B cell (primary cell): ENCODE data around the gene MYH14.

Experiments
- EZH2 ChIP-seq: IDR thresholded peaks from 2 replicates; pipeline ENCODE4 v1.6.1; 2012; ENCODE audit warnings: borderline replicate concordance, low read depth, mild to moderate bottlenecking, moderate library complexity, low read length; ENCODE audit not compliant: insufficient read depth, poor library complexity, severe bottlenecking
- TF ChIP-seq, protein P1 (sequence below): fragments of 200-600 bp; IDR thresholded peaks from one replicate; pipeline ENCODE4 v1.8.0; 2022; ENCODE audit warnings: antibody characterized with exemption, mild to moderate bottlenecking

DNA sequence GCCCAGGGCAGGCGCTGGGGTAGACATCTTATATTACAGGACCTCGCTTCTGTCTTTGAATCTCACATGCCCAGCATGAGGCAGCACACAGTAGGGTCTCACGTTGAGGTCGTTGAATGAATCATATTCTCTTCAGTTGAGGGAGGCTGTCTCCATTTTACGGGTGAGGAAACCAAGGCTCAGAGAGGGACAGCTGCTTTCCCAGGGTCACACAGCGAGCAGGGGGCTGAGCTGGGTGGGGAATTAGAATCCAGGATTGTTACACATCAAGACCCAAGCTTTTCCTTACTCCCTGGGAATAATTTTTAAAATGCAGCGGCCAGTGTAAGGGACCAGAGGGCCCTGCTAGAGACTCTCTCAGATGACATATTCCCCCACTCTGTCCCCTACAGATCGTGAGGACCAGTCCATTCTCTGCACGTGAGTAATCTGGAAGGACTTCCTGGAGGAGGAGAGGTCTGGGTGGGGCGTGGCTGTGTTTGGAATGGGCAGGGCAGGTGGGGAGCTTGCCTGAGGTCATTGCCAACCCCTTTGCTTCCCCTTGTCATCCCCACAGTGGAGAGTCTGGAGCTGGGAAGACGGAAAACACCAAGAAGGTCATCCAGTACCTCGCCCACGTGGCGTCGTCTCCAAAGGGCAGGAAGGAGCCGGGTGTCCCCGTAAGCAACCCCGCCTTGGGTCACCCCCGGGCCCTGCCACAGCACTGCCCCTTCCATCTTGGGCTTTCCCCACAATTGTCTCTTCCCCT, 19.4 kb downstream of the MYH14 start:
- TF ChIP-seq, protein P1, sequence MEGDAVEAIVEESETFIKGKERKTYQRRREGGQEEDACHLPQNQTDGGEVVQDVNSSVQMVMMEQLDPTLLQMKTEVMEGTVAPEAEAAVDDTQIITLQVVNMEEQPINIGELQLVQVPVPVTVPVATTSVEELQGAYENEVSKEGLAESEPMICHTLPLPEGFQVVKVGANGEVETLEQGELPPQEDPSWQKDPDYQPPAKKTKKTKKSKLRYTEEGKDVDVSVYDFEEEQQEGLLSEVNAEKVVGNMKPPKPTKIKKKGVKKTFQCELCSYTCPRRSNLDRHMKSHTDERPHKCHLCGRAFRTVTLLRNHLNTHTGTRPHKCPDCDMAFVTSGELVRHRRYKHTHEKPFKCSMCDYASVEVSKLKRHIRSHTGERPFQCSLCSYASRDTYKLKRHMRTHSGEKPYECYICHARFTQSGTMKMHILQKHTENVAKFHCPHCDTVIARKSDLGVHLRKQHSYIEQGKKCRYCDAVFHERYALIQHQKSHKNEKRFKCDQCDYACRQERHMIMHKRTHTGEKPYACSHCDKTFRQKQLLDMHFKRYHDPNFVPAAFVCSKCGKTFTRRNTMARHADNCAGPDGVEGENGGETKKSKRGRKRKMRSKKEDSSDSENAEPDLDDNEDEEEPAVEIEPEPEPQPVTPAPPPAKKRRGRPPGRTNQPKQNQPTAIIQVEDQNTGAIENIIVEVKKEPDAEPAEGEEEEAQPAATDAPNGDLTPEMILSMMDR = no peak
- TF ChIP-seq EZH2 = no peak
